T-helper 2 cell treated with Interferon-gamma antibody and Interleukin-4, amounts not matched to agents 5 μg/mL and 100 μg/mL, for 36 hours (primary cell): ENCODE data around the gene LPAR1.
A peak's percentile ranks its signal among the peaks of the same experiment; 100 is the strongest.
"Not testable (repeated sequence)": the region's sequence is repeated elsewhere in the genome, so short reads cannot be mapped to it uniquely, and the experiment has no call there.

Experiments used
- DNase-seq: peaks from one replicate; pipeline ENCODE4 v3.0.0; 2021; ENCODE audit warnings: low spot score
- H3K27ac Mint-ChIP-seq: one replicate; pipeline ENCODE4 v1.8.0; 2021; ENCODE audit warnings: mild to moderate bottlenecking, mixed read lengths
- H3K27me3 Mint-ChIP-seq: one replicate; pipeline ENCODE4 v1.8.0; 2021; ENCODE audit warnings: low read depth, mixed read lengths
- H3K36me3 Mint-ChIP-seq: one replicate; pipeline ENCODE4 v1.8.0; 2021; ENCODE audit warnings: low read depth, mixed read lengths
- H3K4me1 Mint-ChIP-seq: one replicate; pipeline ENCODE4 v1.8.0; 2021; ENCODE audit warnings: low read depth, mixed read lengths
- H3K4me3 Mint-ChIP-seq: one replicate; pipeline ENCODE4 v1.8.0; 2022; ENCODE audit warnings: mild to moderate bottlenecking, moderate library complexity, mixed read lengths
- H3K9me3 Mint-ChIP-seq: one replicate; pipeline ENCODE4 v1.8.0; 2021; ENCODE audit warnings: mixed read lengths

LPAR1 gene

GRCh38 chr9:111052791-111053190, 14.5 kb upstream of the LPAR1 start:
- DNase-seq = no peak
- H3K9me3 Mint-ChIP-seq = no peaks in the 10 kb centered on the region

DNA sequence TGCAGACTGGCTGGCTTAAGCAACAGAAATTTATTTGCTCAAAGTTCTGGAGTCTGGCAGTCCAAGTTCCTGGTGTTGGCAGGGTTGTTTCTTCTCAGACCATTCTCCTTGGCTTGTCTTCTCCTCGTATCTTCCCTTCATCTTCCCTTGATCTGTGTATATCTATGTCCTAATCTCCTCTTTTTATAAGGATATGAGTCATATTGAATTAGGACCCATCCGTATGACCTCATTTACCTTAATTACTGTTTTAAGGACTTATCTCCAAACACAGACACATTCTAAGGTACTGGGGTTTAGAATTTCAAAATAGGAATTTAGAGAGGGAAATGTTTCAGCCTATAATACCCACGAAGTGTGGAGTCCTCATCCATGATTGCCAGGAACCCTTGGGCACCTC, 13.1 kb upstream of the LPAR1 start:
- Mint-ChIP-seq H3K4me3 (no peak overlapping the region), H3K36me3 (no peaks in the 10 kb centered on the region), H3K9me3 (no peaks in the 10 kb centered on the region), H3K4me1 (no peaks in the 10 kb centered on the region), H3K27me3 (no peaks in the 10 kb centered on the region), H3K27ac (no peak overlapping the region)
- no peak for DNase-seq

More at GRCh38 chr9:111052791-111053190, 14.5 kb upstream of the LPAR1 start:
- H3K27ac Mint-ChIP-seq = no peak overlapping the region
- no peak overlapping the region for H3K4me3 Mint-ChIP-seq
- no peaks in the 10 kb centered on the region for H3K36me3 Mint-ChIP-seq
- H3K4me1 Mint-ChIP-seq = no peaks in the 10 kb centered on the region
- H3K27me3 Mint-ChIP-seq = no peaks in the 10 kb centered on the region

GRCh38 chr9:111050819-111051218, 12.5 kb upstream of the LPAR1 start:
- Mint-ChIP-seq H3K9me3 (no peaks in the 10 kb centered on the region), H3K4me3 (no peak overlapping the region), H3K27me3 (no peaks in the 10 kb centered on the region), H3K27ac (no peak overlapping the region), H3K36me3 (no peaks in the 10 kb centered on the region), H3K4me1 (no peaks in the 10 kb centered on the region)
- DNase-seq = no peak

GRCh38 chr9:111047287-111047686, 9.0 kb upstream of the LPAR1 start:
- not testable (repeated sequence) for H3K36me3 Mint-ChIP-seq, H3K27ac Mint-ChIP-seq, DNase-seq, H3K9me3 Mint-ChIP-seq, H3K4me3 Mint-ChIP-seq, H3K4me1 Mint-ChIP-seq, H3K27me3 Mint-ChIP-seq

DNA sequence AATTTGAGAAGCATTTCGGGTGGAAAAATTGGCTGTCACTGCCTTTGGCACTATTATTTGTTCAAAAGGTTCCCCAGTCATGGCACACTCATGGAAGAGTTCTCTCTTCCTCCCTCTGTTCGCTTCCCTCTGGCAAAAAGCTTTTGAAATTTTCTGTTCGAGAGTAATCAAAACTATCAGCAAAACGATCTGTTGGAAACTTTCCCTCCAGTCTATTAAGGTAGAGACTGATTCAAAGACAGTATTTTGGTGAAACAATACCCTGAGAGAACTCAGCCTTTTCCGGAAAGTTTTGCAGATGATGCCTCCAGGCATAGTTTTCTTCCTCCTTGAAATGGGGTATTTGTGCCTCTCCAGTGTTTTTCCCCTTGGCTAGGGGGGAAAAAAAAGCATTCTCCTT, 3.6 kb upstream of the LPAR1 start:
- Mint-ChIP-seq H3K4me3 (no peak overlapping the region), H3K27me3 (peaks cover 27% of the 10 kb centered on the region), H3K4me1 (peaks cover 12% of the 10 kb centered on the region), H3K36me3 (no peaks in the 10 kb centered on the region), H3K9me3 (no peaks in the 10 kb centered on the region), H3K27ac (no peak overlapping the region)
- DNase-seq = no peak

GRCh38 chr9:111040494-111040893, 2.2 kb upstream of the LPAR1 start:
- H3K27ac Mint-ChIP-seq = no peak overlapping the region
- no peaks in the 10 kb centered on the region for H3K36me3 Mint-ChIP-seq
- no peak for DNase-seq

GRCh38 chr9:111039231-111039906, 1.1 kb upstream of the LPAR1 start:
- Mint-ChIP-seq H3K4me1 (peaks cover 12% of the 10 kb centered on the region), H3K9me3 (no peaks in the 10 kb centered on the region), H3K27ac (no peak overlapping the region), H3K36me3 (no peaks in the 10 kb centered on the region), H3K4me3 (peak overlapping the region; percentile 70), H3K27me3 (peaks cover 52% of the 10 kb centered on the region)
- DNase-seq = no peak

More at GRCh38 chr9:111040494-111040893, 2.2 kb upstream of the LPAR1 start:
- Mint-ChIP-seq H3K9me3 (no peaks in the 10 kb centered on the region), H3K4me1 (peaks cover 12% of the 10 kb centered on the region), H3K27me3 (peaks cover 42% of the 10 kb centered on the region), H3K4me3 (no peak overlapping the region)

DNA sequence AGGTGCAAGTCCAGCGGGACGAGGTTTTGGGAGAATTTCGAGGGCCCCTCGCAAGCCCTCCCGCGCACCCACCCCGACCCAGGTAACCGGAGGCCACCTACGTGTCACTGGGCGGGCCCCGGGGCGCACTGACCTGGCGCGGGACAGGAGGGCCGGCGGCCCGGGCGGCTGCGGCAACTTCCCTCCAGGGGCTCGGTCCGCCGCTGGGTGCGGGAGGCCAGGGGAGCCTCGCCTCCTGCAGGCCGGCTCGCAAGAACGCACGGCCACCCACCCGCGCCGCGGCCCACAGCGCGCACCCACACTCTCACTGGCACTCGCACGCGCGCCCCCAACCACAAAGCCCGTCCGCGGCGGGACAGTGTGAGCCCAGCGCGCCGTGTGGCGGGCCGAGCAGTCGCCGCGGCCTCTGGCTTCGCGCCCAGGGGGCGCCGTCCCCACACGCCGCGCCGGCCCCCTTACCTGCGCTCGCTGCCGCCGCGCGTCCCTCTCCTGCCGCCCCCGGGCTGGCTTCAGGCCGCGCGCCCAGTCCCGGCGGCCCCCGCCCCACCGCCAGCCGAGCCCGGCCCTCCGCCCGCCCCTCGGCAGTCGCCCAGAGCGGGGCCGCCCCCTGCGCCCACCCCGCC, 451 bp downstream of the LPAR1 start:
- no peak for DNase-seq
- Mint-ChIP-seq H3K27ac (no peak overlapping the region), H3K27me3 (peaks cover 55% of the 10 kb centered on the region), H3K9me3 (no peaks in the 10 kb centered on the region), H3K4me3 (no peak overlapping the region), H3K36me3 (no peaks in the 10 kb centered on the region), H3K4me1 (peaks cover 12% of the 10 kb centered on the region)

DNA sequence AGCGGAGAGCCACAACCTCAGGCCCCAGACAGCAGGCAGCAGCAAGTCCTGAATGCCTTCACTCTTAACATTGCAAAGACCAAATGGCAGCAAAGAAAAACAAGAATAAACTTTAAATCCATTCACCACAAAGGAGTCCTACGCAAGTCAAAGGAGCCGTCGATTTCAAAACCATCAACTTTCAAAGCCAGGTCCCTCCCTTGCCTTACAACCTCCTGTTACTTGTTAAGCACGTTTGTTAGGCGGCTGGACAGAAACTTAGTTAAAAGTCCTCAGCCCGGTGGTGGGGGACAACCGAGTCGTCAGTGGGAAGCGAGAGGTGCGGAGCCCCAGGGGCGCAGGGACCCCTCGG, 938 bp downstream of the LPAR1 start:
- no peak overlapping the region for H3K27ac Mint-ChIP-seq
- no peak for DNase-seq
- peaks cover 12% of the 10 kb centered on the region for H3K4me1 Mint-ChIP-seq
- H3K36me3 Mint-ChIP-seq = no peaks in the 10 kb centered on the region
- no peaks in the 10 kb centered on the region for H3K9me3 Mint-ChIP-seq
- H3K27me3 Mint-ChIP-seq = peaks cover 57% of the 10 kb centered on the region
- peak overlapping the region; percentile 22 for H3K4me3 Mint-ChIP-seq

DNA sequence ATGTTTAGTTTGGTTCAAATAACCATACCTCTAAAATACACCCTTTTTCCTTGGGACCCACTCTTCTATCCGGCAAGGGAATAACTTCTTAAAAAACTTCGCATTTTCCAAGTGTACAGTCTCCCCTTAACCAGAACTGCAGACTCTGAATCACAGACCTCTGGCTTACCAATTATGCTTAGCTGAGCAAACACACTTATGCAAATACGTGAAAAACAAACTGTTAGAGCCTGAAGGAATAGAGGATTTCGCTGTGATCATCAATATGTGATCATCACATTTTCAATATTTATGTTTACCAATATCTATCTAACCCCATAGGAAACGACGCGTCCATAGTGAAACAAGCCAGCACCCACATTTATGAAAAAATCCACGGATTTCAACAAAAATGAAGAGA, 1.3 kb downstream of the LPAR1 start:
- peaks cover 12% of the 10 kb centered on the region for H3K4me1 Mint-ChIP-seq
- DNase-seq = no peak
- peak overlapping the region; percentile 22 for H3K4me3 Mint-ChIP-seq
- H3K27me3 Mint-ChIP-seq = peaks cover 60% of the 10 kb centered on the region
- H3K9me3 Mint-ChIP-seq = no peaks in the 10 kb centered on the region
- no peak overlapping the region for H3K27ac Mint-ChIP-seq
- no peaks in the 10 kb centered on the region for H3K36me3 Mint-ChIP-seq

GRCh38 chr9:111036429-111036789, 1.9 kb downstream of the LPAR1 start:
- H3K36me3 Mint-ChIP-seq = no peaks in the 10 kb centered on the region
- H3K4me1 Mint-ChIP-seq = peaks cover 12% of the 10 kb centered on the region
- DNase-seq = no peak
- H3K9me3 Mint-ChIP-seq = no peaks in the 10 kb centered on the region
- no peak overlapping the region for H3K27ac Mint-ChIP-seq
- no peak overlapping the region for H3K4me3 Mint-ChIP-seq
- H3K27me3 Mint-ChIP-seq = peaks cover 60% of the 10 kb centered on the region

- no peak overlapping the region for H3K27ac Mint-ChIP-seq
Observed at GRCh38 chr9:111035543-111036428, 2.5 kb downstream of the LPAR1 start.

DNA sequence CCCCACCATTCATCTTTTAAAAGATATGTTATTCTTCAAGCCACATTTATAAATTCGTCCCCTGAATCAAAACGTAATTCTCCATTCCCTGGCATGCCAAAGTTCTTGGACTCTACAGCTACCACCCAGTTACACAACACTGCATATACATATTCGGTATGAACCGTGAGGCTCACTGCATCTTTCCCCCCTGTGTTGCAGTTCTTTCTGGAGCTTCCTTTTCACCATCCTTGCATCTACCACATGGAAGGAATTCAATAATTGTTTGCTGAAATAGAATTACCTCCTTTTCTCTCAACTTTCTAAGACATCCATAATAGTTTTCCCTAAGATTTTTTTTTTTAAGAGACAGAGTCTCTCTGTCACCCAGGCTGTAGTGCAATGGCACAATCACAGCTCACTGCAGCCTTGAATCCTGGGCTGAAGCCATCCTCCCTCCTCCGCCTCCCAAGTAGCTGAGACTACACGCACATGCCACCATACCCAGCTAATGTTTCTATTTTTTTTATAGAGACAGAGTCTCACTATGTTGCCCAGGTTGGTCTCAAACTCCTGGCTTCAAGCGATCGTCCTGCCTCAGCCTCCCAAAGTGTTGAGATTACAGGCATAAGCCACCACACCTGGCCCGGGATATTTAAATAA, 3.3 kb downstream of the LPAR1 start:
- peaks cover 50% of the 10 kb centered on the region for H3K27me3 Mint-ChIP-seq
- no peak overlapping the region for H3K27ac Mint-ChIP-seq
- no peaks in the 10 kb centered on the region for H3K9me3 Mint-ChIP-seq
- no peaks in the 10 kb centered on the region for H3K36me3 Mint-ChIP-seq
- no peak overlapping the region for H3K4me3 Mint-ChIP-seq
- peaks cover 12% of the 10 kb centered on the region for H3K4me1 Mint-ChIP-seq
- DNase-seq = no peak

More at GRCh38 chr9:111035543-111036428, 2.5 kb downstream of the LPAR1 start:
- H3K4me3 Mint-ChIP-seq = no peak overlapping the region
- H3K36me3 Mint-ChIP-seq = no peaks in the 10 kb centered on the region
- no peaks in the 10 kb centered on the region for H3K9me3 Mint-ChIP-seq
- no peak for DNase-seq
- H3K27me3 Mint-ChIP-seq = peaks cover 56% of the 10 kb centered on the region
- peaks cover 12% of the 10 kb centered on the region for H3K4me1 Mint-ChIP-seq
